Lung (tissue), 12 donors: Measurements from ENCODE around the gene CEP63. TPM values are rescaled to one million over a fixed set of nuclear protein-coding genes. Genes with fewer than 3 reads are reported as not detected.

Experiments
- ATAC-seq: fragments of 200-7000 bp; cut with Tn5 transposase; one replicate; pipeline ENCODE4 v1.9.1; 2020; ENCODE audit warnings: moderate number of reproducible peaks; ENCODE audit not compliant: insufficient read depth, low FRiP score
- DNase-seq, 3 donors: peaks; one replicate each; pipeline ENCODE4 v3.0.0-alpha.2; 2013 to 2017
- H3K27ac ChIP-seq, 2 donors: one replicate each; pipeline ENCODE4 v1.5.1; 2013; ENCODE audit warnings: mild to moderate bottlenecking in 2 of 2, moderate library complexity in 2 of 2, control low read depth in 1 of 2, inconsistent platforms in 1 of 2, low read depth in 1 of 2, low read length in 1 of 2
- H3K27me3 ChIP-seq, 3 donors: one replicate each; pipeline ENCODE4 v1.5.1; 2013; ENCODE audit warnings: low read length in 2 of 3; ENCODE audit not compliant: control insufficient read depth in 3 of 3, insufficient read depth in 3 of 3
- H3K36me3 ChIP-seq, 4 donors: one replicate each; pipeline ENCODE4 v1.5.1; 2013; ENCODE audit warnings: low read length in 4 of 4, mild to moderate bottlenecking in 1 of 4, moderate library complexity in 1 of 4; ENCODE audit not compliant: control insufficient read depth in 4 of 4, insufficient read depth in 4 of 4
- H3K4me1 ChIP-seq, 5 donors: one replicate each; pipeline ENCODE4 v1.5.1; 2013; ENCODE audit warnings: low read length in 5 of 5, mild to moderate bottlenecking in 2 of 5, moderate library complexity in 1 of 5; ENCODE audit not compliant: control insufficient read depth in 5 of 5, insufficient read depth in 5 of 5
- H3K4me3 ChIP-seq: one replicate; pipeline ENCODE4 v1.5.1; 2013; ENCODE audit warnings: mild to moderate bottlenecking, control low read depth, moderate library complexity
- H3K9ac ChIP-seq, 2 donors: one replicate each; pipeline ENCODE4 v1.5.1; 2013; ENCODE audit warnings: low read length in 2 of 2, control low read depth in 1 of 2; ENCODE audit not compliant: insufficient read depth in 1 of 2
- H3K9me3 ChIP-seq, 4 donors: one replicate each; pipeline ENCODE4 v1.5.1; 2013; ENCODE audit warnings: low read length in 3 of 4, mild to moderate bottlenecking in 1 of 4, moderate library complexity in 1 of 4; ENCODE audit not compliant: control insufficient read depth in 4 of 4, insufficient read depth in 3 of 4
- WGBS, 2 donors: extraction: QIAGEN DNeasy Blood & Tissue Kit; methylation state at CpG; one replicate each; pipeline ENCODE4 v1.1.7; 2013; 5-methylcytosine and 5-hydroxymethylcytosine counted together
- polyA plus RNA-seq, 2 donors: library from polyadenylated mRNA; stranded (reverse); fragments of 200-250 nt; gene quantifications; one replicate each; pipeline ENCODE4 v1.2.1, GENCODE V29; 2013
- total RNA-seq, 2 donors: library from RNA; depleted of rRNA in 1 of 2; stranded (reverse); fragments of >200 nt in 1 of 2; gene quantifications; one replicate each; pipeline ENCODE4 v1.2.1, GENCODE V29; 2014 to 2021
- TF ChIP-seq, protein P1 (sequence below): IDR thresholded peaks from 2 replicates; pipeline ENCODE4 v1.5.1; 2012; ENCODE audit warnings: mild to moderate bottlenecking; ENCODE audit errors: control extremely low read depth, extremely low read depth
- donor health status: control.
- donor health status: control.
- donor health status: Bipolar disorder and iron deficiency.
- donor health status: healthy.
- donor health status: DM: yes; HTN: yes; CAD: no.

CEP63 gene
- total and polyA plus RNA-seq, 4 donors, result 12.4 to 50.1 (median 18.2) TPM

- 78 to 80% methylated on average over 1 of the region's 1 CpG for WGBS, 2 donors
- H3K4me1 ChIP-seq, result peaks cover 0 to 59% (median 23%) of the 10 kb centered on the region in 5 donors
Measured at GRCh38 chr3:134466331-134466730, 19.5 kb upstream of the CEP63 start.

DNA sequence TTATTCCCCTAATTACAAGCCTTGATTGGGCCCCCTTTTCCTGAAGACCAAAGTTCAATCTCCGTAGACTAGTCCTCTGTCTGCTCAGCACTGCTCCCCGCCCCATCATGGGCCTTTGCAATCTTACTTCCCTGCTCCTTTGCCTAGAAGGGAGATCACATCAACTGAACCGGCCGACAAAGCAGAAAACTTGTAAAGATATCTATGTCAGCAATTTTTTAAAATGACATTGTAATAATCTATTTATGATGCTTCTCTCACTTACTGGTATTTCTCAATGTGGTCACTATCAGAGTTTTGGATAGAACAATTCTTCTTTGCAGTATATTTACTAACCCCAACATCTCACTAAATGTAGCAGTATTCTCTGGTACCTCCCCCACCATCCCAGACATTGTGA is 17.3 kb upstream of the CEP63 start:
- Histone ChIP-seq H3K36me3 (no peaks in the 10 kb centered on the region), H3K4me3 (no peak overlapping the region), H3K27ac (no peak overlapping the region), H3K4me1 (peaks cover 0 to 40% (median 20%) of the 10 kb centered on the region in 5 donors), H3K9ac (no peak overlapping the region), H3K27me3 (no peaks in the 10 kb centered on the region), H3K9me3 (no peaks in the 10 kb centered on the region)
- WGBS, 2 donors, result 89 to 90% methylated on average over 4 of the region's 4 CpGs
- DNase-seq (no peak), ATAC-seq (no peak)
- TF ChIP-seq, protein P1, sequence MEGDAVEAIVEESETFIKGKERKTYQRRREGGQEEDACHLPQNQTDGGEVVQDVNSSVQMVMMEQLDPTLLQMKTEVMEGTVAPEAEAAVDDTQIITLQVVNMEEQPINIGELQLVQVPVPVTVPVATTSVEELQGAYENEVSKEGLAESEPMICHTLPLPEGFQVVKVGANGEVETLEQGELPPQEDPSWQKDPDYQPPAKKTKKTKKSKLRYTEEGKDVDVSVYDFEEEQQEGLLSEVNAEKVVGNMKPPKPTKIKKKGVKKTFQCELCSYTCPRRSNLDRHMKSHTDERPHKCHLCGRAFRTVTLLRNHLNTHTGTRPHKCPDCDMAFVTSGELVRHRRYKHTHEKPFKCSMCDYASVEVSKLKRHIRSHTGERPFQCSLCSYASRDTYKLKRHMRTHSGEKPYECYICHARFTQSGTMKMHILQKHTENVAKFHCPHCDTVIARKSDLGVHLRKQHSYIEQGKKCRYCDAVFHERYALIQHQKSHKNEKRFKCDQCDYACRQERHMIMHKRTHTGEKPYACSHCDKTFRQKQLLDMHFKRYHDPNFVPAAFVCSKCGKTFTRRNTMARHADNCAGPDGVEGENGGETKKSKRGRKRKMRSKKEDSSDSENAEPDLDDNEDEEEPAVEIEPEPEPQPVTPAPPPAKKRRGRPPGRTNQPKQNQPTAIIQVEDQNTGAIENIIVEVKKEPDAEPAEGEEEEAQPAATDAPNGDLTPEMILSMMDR, result no peak

More at GRCh38 chr3:134466331-134466730, 19.5 kb upstream of the CEP63 start:
- H3K36me3 ChIP-seq, result no peaks in the 10 kb centered on the region
- TF ChIP-seq, protein P1, result no peak
- no peaks in the 10 kb centered on the region for H3K9me3 ChIP-seq
- H3K4me3 ChIP-seq, result no peak overlapping the region
- ATAC-seq, result no peak
- H3K27me3 ChIP-seq, result no peaks in the 10 kb centered on the region
- no peak overlapping the region for H3K27ac ChIP-seq
- H3K9ac ChIP-seq, result no peak overlapping the region
- peak in 2 of 3 donors; percentile 61 to 67 for DNase-seq

DNA sequence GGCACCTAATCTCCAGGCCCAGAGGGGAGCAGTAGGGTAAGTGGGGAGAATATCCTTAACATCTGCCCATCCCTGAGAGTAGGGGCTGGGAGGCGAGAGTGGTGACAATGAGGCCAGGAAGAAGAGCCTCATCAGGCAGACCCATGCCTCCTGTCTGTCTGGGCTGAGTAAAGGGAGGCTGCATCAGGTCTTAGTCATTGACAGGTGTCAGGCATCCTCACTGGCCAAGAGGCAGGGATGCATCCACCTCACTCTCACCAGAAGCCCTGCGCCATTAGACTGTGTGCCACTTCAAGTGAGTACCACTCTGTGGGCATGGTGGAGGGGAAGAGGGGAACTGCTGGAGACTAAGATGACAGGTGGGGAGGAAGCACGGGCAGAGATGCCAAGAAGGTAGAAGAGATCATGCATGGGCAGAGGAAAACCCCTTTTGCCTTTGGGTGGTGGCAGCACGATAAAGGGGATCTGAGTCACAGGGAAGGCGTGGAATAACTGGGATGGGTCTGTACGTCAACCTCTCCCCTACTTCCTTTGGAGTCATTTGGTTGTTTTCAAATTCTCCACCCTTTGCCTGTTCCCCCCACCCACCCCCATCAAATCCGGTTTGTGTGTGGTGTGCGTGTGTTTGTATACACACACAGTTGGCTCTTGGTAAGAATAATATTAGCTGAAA is 14.2 kb upstream of the CEP63 start:
- Histone ChIP-seq H3K4me3 (no peak overlapping the region), H3K27ac (peak overlapping the region in 1 of 2 donors; percentile 33), H3K9me3 (no peaks in the 10 kb centered on the region), H3K36me3 (peaks cover 0 to 7% (median 2%) of the 10 kb centered on the region in 4 donors), H3K4me1 (peaks cover 0 to 14% (median 9%) of the 10 kb centered on the region in 5 donors), H3K27me3 (no peaks in the 10 kb centered on the region), H3K9ac (no peak overlapping the region)
- DNase-seq (no peak), ATAC-seq (no peak)
- TF ChIP-seq, protein P1, result no peak
- 74 to 80% methylated on average over 8 of the region's 8 CpGs for WGBS, 2 donors
